ENCODE results near the gene SNRPD1. TPM values are rescaled to one million over a fixed set of nuclear protein-coding genes. Genes with fewer than 3 reads are reported as not detected.
"Not testable (repeated sequence)": the region's sequence is repeated elsewhere in the genome, so short reads cannot be mapped to it uniquely, and the experiment has no call there.

The SNRPD1 gene
- total and polyA plus RNA-seq, 2 of the 8 experiments (the other 6 are each of a cell fraction or from before 2014, with no cell fraction given) = 59.6 to 180 TPM

DNA sequence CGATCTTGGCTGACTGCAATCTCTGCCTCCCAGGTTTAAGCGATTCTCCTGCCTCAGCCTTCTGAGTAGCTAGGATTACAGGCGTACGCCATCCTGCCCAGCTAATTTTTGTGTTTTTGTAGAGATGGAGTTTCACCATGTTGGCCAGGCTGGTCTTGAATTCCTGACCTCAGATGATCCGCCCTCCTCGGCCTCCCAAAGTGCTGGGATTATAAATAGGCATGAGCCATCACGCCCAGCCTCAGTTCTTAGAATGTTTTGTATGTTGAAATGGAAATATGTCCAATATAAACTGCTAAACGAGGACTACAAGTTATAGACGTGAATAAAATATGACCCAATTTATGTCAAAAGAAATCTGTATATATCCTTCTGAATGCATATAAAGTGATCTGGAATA, 9.5 kb downstream of the SNRPD1 start:
- H3K27me3 ChIP-seq (replicated peaks in 1 of 4; ENCODE audit: control insufficient read depth in 3 of 4, extremely low read depth in 1 of 4, insufficient read depth in 3 of 4, low read length in 3 of 4); H3K79me1 ChIP-seq (ENCODE audit: low read depth, low read length); H3K18ac ChIP-seq (ENCODE audit: extremely low read depth, low read length); H2BK20ac ChIP-seq (ENCODE audit: low read length); H2AFZ ChIP-seq (ENCODE audit: low read length); H2BK120ac ChIP-seq (replicated peaks; ENCODE audit: low read depth, low read length); FAIRE-seq; H3K27ac ChIP-seq (ENCODE audit: low read depth, low read length); H3K23me2 ChIP-seq (ENCODE audit: low read depth, low read length); H2AK5ac ChIP-seq (ENCODE audit: low read depth, low read length); H3K9ac ChIP-seq (replicated peaks in 1 of 4; ENCODE audit: extremely low read depth in 1 of 4, low read depth in 3 of 4, low read length in 3 of 4); DNase-seq (ENCODE audit: low read depth in 1 of 2, low spot score in 2 of 2); H4K91ac ChIP-seq (replicated peaks; ENCODE audit: insufficient read length, low read length); CTCF ChIA-PET (ENCODE audit: partially characterized antibody); H2BK12ac ChIP-seq (ENCODE audit: low read depth, low read length); H3K23ac ChIP-seq (ENCODE audit: insufficient read length); H4K8ac ChIP-seq (ENCODE audit: extremely low read depth, insufficient read depth, low read length); H3K56ac ChIP-seq (replicated peaks; ENCODE audit: insufficient read length, low read depth, low read length); H2BK15ac ChIP-seq (ENCODE audit: low read length); H2BK5ac ChIP-seq (ENCODE audit: low read depth, low read length); H3K14ac ChIP-seq (ENCODE audit: insufficient read length); H3K4me1 ChIP-seq (replicated peaks in 1 of 4; ENCODE audit: control insufficient read depth in 3 of 4, insufficient read depth in 4 of 4, low read length in 3 of 4); H3K4me2 ChIP-seq (ENCODE audit: insufficient read depth in 1 of 2, low read depth in 2 of 2, low read length in 2 of 2); H3K4me3 ChIP-seq (ENCODE audit: extremely low read depth in 1 of 4, insufficient read depth in 2 of 4, low read depth in 3 of 4, low read length in 4 of 4); H4K5ac ChIP-seq (ENCODE audit: insufficient read length, low read depth, low read length); H3K9me3 ChIP-seq (ENCODE audit: insufficient read depth in 2 of 2, low read depth in 1 of 2, low read length in 1 of 2); H3K4ac ChIP-seq (replicated peaks; ENCODE audit: insufficient read length, low read depth, low read length): not testable (repeated sequence)
- WGBS, 2 experiments (ENCODE audit: extremely low coverage in 1 of 2, insufficient coverage in 1 of 2, insufficient read length in 1 of 2, insufficient replicate concordance in 2 of 2, low coverage in 1 of 2, low lambda C conversion rate in 2 of 2, missing lambda C conversion rate in 1 of 2) = 91% methylated on average over 9 of the region's 9 CpGs; no CpG with 5 or more reads in 1 of the 2 experiments
- Histone ChIP-seq H3K79me2 (ENCODE audit: control insufficient read depth in 1 of 2, insufficient read depth in 2 of 2, low read length in 2 of 2) (peaks cover 21 to 76% of the 10 kb centered on the region in 2 experiments), H4K20me1 (replicated peaks in 1 of 2; ENCODE audit: control insufficient read depth in 1 of 2, insufficient read depth in 2 of 2, low read length in 2 of 2) (peaks cover 3 to 12% of the 10 kb centered on the region in 2 experiments), H3K36me3 (ENCODE audit: control insufficient read depth in 2 of 4, insufficient read depth in 4 of 4, low read length in 3 of 4) (peaks cover 19 to 48% (median 32%) of the 10 kb centered on the region in 4 experiments)
- POLR2A ChIA-PET (ENCODE audit: partially characterized antibody) = interaction anchor here (1.5 to 2.1 kb wide), 2 partner anchors 9 to 13 kb away, joined by 5 to 12 read pairs; no protein-coding TSS in a partner anchor

Measured in H1 (cell line).